ENCODE data around the gene BMP7.

BMP7 gene

DNA sequence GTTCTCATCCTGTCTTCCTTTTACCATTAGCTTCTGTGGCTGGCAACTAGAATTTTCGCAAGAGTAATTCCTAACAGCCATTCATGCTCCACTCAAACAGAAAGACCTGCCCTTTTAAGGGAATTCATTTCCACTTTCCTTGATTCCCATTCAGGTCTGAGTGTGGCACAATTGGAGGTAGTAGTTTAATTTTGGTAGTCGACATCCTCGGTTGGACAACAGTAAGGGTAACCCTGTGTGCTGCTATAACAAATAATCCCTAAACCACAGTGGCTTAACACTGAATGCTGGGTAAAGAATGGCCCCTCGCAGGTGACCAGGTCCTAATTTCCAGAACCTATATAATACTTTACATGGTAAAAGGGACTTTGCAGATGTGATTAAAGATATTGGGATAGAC lies 142.9 kb downstream of the BMP7 start:
- Histone ChIP-seq H3K4me1 (ENCODE audit: control insufficient read depth, insufficient read depth, low read length) (no peaks in the 10 kb centered on the region), H3K9me3 (ENCODE audit: control insufficient read depth, low read length) (peaks cover 3% of the 10 kb centered on the region), H3K9ac (ENCODE audit: low read length) (no peak overlapping the region), H3K36me3 (ENCODE audit: control insufficient read depth, insufficient read depth, low read length, severe bottlenecking) (no peaks in the 10 kb centered on the region), H3K4me3 (ENCODE audit: low read length) (no peak overlapping the region), H3K27me3 (replicated peaks; ENCODE audit: control insufficient read depth, insufficient read depth, low read length) (peaks cover 45% of the 10 kb centered on the region)
- DNase-seq (ENCODE audit: low read depth) = no peak

DNA sequence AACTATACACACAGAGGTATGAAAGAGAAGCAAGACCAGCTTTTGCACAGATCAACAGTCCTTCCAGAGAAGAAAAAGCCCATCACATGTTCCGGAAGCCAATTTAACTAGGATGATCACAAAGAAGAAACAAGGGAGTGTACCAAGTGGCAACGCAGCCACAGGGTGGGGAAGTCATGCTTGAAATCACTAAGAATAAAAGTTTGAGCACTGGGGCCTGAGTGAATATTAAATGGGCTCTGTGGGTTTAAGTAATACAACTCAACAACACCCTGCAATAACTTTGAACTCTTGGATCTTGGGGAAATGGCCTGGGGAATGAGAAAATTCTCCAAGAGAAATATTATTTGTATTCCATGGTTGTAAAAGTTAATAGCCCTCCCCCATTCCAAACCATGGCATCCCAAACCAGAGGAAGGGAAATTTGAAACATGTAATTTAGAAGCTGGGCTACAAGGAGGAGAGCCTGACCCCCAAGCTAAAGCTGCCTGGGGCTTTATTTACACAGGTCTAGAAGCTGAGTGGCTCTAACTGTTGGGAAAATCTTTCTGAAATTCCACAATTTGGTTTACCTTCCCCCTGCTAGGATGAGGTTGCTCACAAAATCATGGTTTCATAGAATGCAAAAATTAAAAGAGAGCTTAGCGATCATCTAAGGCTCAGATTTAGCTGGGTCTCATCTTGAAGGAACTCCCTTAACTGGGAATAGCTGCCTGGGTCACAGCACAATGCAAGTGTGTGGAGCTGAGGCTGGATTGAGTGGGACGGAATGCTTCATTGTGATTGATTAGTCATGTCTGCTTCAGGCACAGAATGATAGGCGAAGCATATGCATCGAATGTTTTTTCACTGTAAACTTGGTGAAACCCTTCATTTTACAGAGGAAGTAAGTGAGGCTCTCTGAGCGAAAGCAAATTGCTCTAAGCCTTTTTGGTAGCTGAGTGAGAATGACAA lies 143.6 kb downstream of the BMP7 start:
- H3K4me1 ChIP-seq (ENCODE audit: control insufficient read depth, insufficient read depth, low read length) = no peaks in the 10 kb centered on the region
- DNase-seq (ENCODE audit: low read depth) = no peak
- H3K36me3 ChIP-seq (ENCODE audit: control insufficient read depth, insufficient read depth, low read length, severe bottlenecking) = no peaks in the 10 kb centered on the region
- H3K27me3 ChIP-seq (replicated peaks; ENCODE audit: control insufficient read depth, insufficient read depth, low read length) = peaks cover 39% of the 10 kb centered on the region
- peaks cover 3% of the 10 kb centered on the region for H3K9me3 ChIP-seq (ENCODE audit: control insufficient read depth, low read length)
- no peak overlapping the region for H3K9ac ChIP-seq (ENCODE audit: low read length)
- no peak overlapping the region for H3K4me3 ChIP-seq (ENCODE audit: low read length)

DNA sequence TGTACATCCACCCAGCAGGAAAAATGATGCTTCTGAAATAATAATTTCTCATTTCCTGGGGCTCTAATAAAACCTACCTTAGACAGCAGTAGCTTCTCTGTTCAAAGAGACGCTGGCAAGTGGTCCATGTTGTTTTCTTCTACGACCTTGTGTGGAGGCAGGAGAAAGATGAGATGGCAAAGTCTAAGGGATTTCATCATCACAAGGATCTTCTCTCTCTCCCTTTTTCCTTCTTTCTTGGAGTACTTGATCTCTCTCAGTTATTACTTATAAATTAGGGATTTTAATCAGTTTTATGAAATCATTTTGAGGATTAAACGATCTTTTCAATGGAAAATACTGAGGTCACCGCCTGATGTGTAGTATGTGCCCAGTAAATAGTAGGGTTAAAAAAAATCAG lies 147.5 kb downstream of the BMP7 start:
- no peak for DNase-seq (ENCODE audit: low read depth)
- no peaks in the 10 kb centered on the region for H3K4me1 ChIP-seq (ENCODE audit: control insufficient read depth, insufficient read depth, low read length)
- no peaks in the 10 kb centered on the region for H3K36me3 ChIP-seq (ENCODE audit: control insufficient read depth, insufficient read depth, low read length, severe bottlenecking)
- peaks cover 38% of the 10 kb centered on the region for H3K9me3 ChIP-seq (ENCODE audit: control insufficient read depth, low read length)
- peaks cover 25% of the 10 kb centered on the region for H3K27me3 ChIP-seq (replicated peaks; ENCODE audit: control insufficient read depth, insufficient read depth, low read length)
- H3K9ac ChIP-seq (ENCODE audit: low read length) = no peak overlapping the region
- H3K4me3 ChIP-seq (ENCODE audit: low read length) = no peak overlapping the region

Measured in adipocyte (in vitro differentiated cells).